GM19193 (cell line): ENCODE data around the gene UBAC1.

ENCODE experiments used
- POLR2A ChIP-seq: IDR thresholded peaks from 4 replicates; pipeline ENCODE4 v1.6.1; 2011; ENCODE audit not compliant: insufficient read depth, insufficient read length; ENCODE audit errors: extremely low read depth

Gene UBAC1

GRCh38 chr9:135961277-135961715 is at the start of gene UBAC1:
Gene UBAC1, minus strand, starts transcription at chr9:135961373. Its CDS starts 211 bp downstream, at chr9:135961162.
- no peak for TF ChIP-seq POLR2A

DNA sequence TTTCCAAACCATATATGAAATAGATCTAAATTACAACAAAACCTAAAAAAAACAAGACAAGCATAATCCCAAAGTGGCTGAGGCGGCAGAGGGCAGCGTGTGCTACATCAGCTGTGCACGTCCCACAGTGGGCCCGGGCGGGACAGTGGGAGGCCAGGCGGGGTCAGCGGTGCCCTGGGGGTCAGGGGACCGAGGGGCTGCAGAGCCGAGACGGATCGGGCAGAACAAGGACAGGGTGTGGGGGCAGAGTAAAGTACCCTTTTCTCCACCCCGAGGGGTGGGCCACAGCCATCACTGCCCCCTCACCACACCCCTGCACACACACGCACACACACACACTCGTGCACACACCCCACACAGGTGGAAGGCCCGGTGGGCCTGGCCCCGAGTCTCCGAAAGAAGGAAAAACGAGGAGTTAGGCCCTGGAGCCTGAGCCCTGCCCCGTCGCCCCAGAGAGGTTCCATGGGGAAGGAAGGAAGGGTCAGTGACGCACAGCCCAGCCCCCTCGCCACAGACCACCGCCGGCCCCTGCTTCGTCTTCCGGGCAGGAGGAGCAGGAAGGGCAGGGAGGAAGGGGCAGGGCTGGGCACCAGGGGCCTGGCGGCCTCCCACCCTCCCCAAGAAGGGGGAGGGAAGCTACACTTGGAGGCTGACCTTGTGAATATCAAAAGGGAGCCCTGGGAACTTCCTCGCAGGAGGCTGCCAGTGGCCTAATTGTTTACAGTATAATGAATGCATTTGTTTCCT is 49.6 kb upstream of the UBAC1 start:
- no peak for TF ChIP-seq POLR2A

DNA sequence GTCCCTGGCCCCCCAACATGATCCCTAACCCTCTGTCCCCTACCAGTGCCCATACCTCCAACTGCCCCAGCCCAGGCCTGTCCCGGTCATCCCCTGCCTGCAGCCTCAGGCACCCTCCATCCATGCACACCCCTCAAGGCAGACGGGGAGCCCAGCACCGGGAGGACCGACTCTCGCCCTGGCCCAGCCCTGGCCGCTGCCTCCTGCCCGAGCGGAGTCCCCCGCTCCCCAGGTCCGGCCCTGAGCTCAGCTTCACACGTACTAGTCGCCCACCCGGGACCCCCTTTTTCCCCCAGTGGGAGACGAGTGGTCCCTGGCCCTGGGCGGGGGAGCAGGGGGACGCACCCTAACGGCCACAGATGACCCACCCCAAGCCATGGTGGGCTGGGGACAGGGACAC is 49.0 kb upstream of the UBAC1 start:
- no peak for TF ChIP-seq POLR2A

DNA sequence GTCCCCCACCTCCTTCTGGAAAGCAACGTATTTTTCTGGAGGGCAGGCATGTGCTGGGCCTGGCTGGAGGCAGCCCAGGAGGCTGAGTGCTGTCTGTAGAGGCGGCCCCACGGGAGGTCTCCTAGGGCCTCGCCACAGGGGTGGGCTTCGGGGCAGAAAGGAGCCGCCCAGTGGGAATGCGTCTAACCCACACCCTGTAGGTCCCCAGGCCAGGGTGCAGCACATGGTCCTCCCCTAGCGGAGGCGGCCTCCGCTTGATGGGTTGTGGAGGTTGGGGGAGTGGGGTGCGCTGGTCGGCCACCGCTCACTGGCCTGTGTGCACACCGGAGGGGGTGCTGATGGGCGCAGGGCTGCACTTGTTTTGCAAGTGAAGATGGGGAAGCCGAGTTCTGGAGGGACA is 48.3 kb upstream of the UBAC1 start:
- TF ChIP-seq POLR2A, result no peak

GRCh38 chr9:136008693-136008997 is 47.5 kb upstream of the UBAC1 start:
- no peak for TF ChIP-seq POLR2A

DNA sequence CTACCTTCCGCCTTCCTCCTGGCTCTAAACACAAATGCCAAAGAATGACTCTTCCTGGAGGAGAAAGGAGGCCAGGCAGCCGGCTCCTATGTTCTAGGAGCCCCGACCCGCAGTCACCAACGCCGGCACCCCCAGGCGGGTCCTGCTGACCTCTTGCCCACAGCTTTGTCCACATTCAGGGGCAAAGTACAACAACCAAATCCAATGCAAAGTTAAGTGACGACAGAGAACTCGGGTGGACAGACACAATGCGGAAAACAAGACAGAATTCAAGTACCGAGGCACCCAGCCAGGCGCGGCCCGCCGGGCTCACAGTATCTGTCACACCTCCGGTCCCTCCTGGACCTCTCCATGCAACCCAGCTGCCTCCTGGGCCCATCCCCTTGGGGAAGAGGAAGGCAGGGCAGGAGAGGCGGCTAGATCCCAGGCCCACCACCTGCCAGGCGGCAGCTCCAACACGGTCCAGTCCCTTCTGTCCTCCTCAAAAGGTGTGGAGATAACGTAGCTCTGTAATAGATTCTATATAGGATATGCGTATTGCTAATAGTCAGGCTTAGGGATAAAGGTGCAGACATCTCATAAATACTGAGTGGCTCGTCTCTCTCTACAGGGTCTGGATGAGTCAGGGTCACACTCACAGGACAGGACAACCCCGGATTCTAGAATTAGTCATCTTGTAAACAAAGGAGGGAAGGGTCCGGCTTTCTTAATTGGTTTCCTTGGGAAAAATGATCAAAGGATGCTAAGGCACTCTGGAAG is 46.9 kb upstream of the UBAC1 start:
- no peak for TF ChIP-seq POLR2A

DNA sequence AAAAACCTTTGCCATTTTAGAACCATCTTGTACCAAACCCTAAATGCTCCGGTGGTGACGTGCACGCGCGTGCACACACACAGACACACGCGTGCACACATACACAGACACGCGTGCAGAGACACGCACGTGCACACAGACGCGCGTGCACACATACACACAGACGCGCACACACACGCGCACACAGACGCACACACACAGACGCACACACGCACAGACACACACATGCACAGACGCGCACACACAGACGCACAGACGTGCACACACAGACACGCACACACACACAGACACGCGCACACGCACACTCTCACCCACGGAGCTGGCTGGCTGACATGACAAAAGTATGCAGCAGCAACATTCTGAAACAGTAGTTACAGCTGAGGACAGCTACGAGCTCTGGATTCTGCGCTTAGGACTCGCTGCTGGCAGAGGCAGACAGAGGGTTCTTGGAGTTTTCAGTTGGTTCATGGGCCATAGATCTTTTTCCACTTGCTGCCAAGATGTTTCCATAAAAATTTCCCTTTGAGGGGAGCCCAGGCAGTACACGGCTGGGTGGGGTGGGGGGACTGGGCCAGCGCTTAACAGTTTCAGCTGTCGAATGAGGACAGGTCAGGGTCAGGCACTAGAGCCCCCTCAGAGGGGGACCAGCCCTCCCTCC is 46.2 kb upstream of the UBAC1 start:
- TF ChIP-seq POLR2A, result no peak

GRCh38 chr9:136006169-136006568 is 45.0 kb upstream of the UBAC1 start:
- TF ChIP-seq POLR2A, result no peak

- TF ChIP-seq POLR2A, result no peak
These were observed 43.5 kb upstream of the UBAC1 start for GRCh38 chr9:136004712-136005111.

DNA sequence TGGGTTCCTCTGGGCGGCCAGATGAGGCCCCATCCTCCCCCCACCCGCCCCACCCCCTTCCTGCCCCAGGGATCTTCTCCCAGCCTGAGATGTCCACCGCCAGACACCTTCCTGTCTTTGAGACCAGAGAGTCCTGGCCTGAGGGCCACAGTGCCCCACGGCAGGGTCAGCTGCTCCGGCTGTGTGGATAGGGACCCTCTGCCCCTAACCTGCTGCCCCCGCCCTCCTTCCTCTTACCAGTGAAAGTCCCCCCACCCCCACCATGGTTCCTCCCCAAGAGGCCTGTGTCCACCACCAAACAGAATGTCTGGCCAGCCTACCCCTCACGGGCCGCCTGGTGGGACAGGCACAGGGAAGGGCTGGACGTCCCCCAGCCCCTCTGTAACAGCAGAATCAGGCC is 43.0 kb upstream of the UBAC1 start:
- TF ChIP-seq POLR2A, result no peak

DNA sequence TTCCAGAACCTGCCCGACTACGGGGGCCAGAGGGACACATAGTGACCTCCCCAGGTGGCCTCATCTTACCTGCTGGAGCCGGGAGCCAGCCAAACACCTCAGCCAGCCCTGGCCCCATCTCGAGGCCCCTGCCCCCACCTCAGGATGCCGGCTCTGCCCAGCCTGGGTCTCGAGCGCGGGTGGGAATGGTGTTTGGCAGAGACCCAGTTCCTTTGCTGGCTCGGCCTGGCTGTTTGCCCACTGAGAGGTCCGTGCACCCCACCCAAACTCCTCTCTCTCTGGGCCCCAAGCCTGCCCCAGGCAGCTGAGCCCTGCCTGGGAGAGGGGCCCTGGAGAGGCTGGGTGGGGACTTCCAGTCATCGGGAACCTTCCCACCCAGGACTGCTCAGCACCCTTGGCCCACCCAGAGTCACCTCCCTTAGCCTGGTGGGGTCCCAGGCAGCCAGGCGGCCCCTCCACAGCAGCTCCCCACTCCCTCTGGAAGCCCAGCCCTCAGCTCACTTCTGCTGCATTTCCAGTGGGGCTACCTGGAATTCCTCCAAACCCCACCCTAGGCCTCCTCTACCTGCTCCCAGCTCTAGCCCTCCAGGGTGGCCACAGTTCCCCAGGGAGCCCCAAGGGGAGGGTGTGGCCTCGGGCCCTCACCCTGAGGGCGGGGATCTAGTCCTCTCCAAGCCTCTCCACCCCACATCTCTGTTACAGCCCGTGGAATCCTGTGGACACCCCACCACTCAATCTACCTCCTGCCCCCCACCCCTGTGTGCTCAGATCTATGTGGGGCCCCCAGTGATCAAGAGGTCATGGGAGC is 42.4 kb upstream of the UBAC1 start:
- no peak for TF ChIP-seq POLR2A

DNA sequence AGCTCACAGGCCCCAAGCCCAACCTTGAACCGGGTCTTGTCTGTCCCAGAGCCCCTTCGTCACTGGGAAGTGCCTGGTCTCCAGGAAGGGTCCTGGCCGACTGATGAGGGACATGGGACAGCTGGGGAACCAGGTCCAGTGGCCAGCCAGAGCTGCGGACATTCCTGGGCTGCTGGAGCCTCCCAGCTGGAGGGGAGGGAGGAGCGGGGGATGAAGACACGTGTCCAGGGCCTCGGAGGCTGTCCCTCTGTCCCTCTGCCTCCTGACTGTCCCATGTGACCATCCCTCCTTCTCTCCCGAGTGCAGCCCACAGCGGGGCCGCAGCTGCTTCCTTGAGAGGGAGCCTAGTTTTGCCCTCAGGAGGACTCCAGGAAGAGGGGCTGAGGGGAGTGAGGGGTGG is 41.7 kb upstream of the UBAC1 start:
- TF ChIP-seq POLR2A, result no peak

GRCh38 chr9:136002215-136002614 is 41.0 kb upstream of the UBAC1 start:
- TF ChIP-seq POLR2A, result no peak

GRCh38 chr9:136001231-136001630 is 40.1 kb upstream of the UBAC1 start:
- TF ChIP-seq POLR2A, result no peak

DNA sequence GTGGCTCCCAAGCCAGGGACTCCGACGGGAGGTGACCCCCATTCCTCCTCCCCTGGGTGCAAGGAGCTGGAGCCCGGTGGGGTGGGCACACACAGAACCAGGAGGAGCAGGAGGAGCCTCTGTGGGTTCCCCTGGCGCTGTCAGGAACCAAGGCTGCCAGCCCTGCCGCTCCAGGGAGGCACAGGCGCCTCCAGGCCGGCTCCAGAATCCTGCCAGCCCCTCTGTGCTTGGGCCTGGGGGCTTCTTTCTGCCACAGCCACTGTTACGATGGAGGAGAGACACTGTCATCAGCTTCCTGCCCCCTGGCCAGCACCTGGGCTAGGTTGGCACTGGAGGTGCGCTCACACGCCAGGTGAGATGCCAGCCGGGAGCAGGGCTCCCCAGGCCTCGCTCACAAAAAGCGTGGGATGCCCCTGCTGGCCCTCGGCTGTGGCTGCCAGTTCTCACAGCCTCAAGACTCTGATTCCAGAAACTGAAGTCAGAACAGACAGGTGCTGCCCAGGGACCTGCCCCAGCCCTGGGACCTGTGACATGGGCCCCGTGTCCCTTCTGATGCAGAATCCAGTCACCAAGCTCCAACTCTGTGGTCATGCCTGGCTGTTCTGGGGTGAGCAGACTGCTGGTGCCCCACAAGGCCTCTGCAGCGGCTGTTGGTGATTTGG is 37.4 kb upstream of the UBAC1 start:
- TF ChIP-seq POLR2A, result no peak

GRCh38 chr9:135998016-135998380 is 36.8 kb upstream of the UBAC1 start:
- TF ChIP-seq POLR2A, result no peak
